ENCODE data around the gene TNIK. TPM values are rescaled to one million over a fixed set of nuclear protein-coding genes. Genes with fewer than 3 reads are reported as not detected.

The TNIK gene
- total RNA-seq, 1 donor from 2014 or later: 15.5 TPM

DNA sequence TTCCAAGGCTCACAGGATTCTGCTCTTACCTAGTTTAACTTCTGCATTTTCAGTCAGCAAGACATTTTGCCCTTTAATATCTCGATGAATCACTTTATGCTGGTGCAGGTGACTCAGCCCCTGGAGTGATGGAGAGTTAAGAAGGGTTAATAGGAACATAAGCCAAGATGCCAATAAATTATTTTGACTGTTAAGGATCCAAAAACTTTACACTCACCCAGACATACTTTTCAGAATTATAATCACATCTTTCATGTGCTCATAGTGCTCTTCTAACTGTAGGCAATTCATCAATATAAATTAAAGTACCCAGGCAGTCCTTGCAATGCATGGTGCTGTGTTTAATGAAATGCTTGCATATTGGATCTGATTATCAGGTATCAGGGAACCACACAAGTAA, 269.5 kb downstream of the TNIK start:
- Mint-ChIP-seq H3K27ac (ENCODE audit: unreplicated experiment) (no peak overlapping the region), H3K4me3 (ENCODE audit: unreplicated experiment) (no peak overlapping the region), H3K27me3 (ENCODE audit: unreplicated experiment) (no peaks in the 10 kb centered on the region), H3K36me3 (ENCODE audit: unreplicated experiment) (peaks cover 10% of the 10 kb centered on the region), H3K9me3 (ENCODE audit: unreplicated experiment) (no peaks in the 10 kb centered on the region), H3K4me1 (ENCODE audit: unreplicated experiment) (peaks cover 28% of the 10 kb centered on the region)
- no peak for TF ChIP-seq CTCF (IDR thresholded peaks at IDR 0.05)
- DNase-seq (ENCODE audit: extremely low spot score, unreplicated experiment): no peak

DNA sequence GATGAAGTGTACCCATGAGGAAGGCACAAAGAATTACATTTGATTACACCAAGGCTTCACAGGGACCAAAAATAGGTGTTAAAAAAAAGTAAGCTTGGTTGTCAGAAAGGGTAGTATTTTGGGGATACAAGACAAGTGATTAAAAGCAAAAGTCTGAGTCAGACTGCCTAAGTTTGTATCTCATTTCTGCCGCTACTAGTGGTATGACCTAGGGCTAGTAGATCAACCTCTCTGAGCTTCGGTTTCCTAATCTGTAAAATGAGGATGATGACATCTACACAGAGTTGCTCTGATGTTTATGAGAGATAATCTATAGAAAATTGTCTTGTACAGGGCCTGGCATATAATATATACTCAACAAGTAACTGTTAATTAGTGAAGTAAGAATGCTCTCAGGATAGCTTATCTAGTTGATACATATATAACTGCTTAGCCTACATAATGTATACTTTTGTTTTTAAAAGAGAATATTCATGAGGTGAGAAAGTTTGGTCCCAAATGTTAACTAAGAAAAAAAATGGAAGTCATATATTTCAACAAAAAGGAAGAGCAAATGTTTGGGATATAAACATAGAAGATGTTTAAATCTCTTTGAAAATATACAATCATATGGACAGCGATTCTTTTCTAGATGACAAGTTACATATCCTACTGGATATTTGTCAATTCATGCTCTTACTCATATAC, 270.7 kb downstream of the TNIK start:
- Mint-ChIP-seq H3K4me3 (ENCODE audit: unreplicated experiment) (no peak overlapping the region), H3K4me1 (ENCODE audit: unreplicated experiment) (peaks cover 37% of the 10 kb centered on the region), H3K27me3 (ENCODE audit: unreplicated experiment) (no peaks in the 10 kb centered on the region), H3K36me3 (ENCODE audit: unreplicated experiment) (peaks cover 10% of the 10 kb centered on the region), H3K27ac (ENCODE audit: unreplicated experiment) (no peak overlapping the region), H3K9me3 (ENCODE audit: unreplicated experiment) (no peaks in the 10 kb centered on the region)
- DNase-seq (ENCODE audit: extremely low spot score, unreplicated experiment): no peak
- no peak for TF ChIP-seq CTCF (IDR thresholded peaks at IDR 0.05)

- H3K4me1 Mint-ChIP-seq (ENCODE audit: unreplicated experiment): peaks cover 34% of the 10 kb centered on the region
- no peak overlapping the region for H3K27ac Mint-ChIP-seq (ENCODE audit: unreplicated experiment)
- no peak for DNase-seq (ENCODE audit: extremely low spot score, unreplicated experiment)
- no peaks in the 10 kb centered on the region for H3K9me3 Mint-ChIP-seq (ENCODE audit: unreplicated experiment)
- no peaks in the 10 kb centered on the region for H3K27me3 Mint-ChIP-seq (ENCODE audit: unreplicated experiment)
- H3K36me3 Mint-ChIP-seq (ENCODE audit: unreplicated experiment): peaks cover 9% of the 10 kb centered on the region
- TF ChIP-seq CTCF (IDR thresholded peaks at IDR 0.05): peak; percentile 80
- no peak overlapping the region for H3K4me3 Mint-ChIP-seq (ENCODE audit: unreplicated experiment)
These were observed 272.4 kb downstream of the TNIK start for GRCh38 chr3:171187706-171188290.

- Mint-ChIP-seq H3K27me3 (ENCODE audit: unreplicated experiment) (no peaks in the 10 kb centered on the region), H3K9me3 (ENCODE audit: unreplicated experiment) (no peaks in the 10 kb centered on the region), H3K4me3 (ENCODE audit: unreplicated experiment) (no peak overlapping the region), H3K4me1 (ENCODE audit: unreplicated experiment) (peaks cover 26% of the 10 kb centered on the region), H3K27ac (ENCODE audit: unreplicated experiment) (no peak overlapping the region), H3K36me3 (ENCODE audit: unreplicated experiment) (peaks cover 9% of the 10 kb centered on the region)
- DNase-seq (ENCODE audit: extremely low spot score, unreplicated experiment): no peak
- TF ChIP-seq CTCF (IDR thresholded peaks at IDR 0.05): no peak
These were observed 273.2 kb downstream of the TNIK start for GRCh38 chr3:171186817-171187500.

- DNase-seq (ENCODE audit: extremely low spot score, unreplicated experiment): no peak
- Mint-ChIP-seq H3K9me3 (ENCODE audit: unreplicated experiment) (no peaks in the 10 kb centered on the region), H3K4me1 (ENCODE audit: unreplicated experiment) (peaks cover 24% of the 10 kb centered on the region), H3K27me3 (ENCODE audit: unreplicated experiment) (no peaks in the 10 kb centered on the region), H3K27ac (ENCODE audit: unreplicated experiment) (no peak overlapping the region), H3K4me3 (ENCODE audit: unreplicated experiment) (no peak overlapping the region), H3K36me3 (ENCODE audit: unreplicated experiment) (peaks cover 9% of the 10 kb centered on the region)
- no peak for TF ChIP-seq CTCF (IDR thresholded peaks at IDR 0.05)
These were observed 273.8 kb downstream of the TNIK start for GRCh38 chr3:171186383-171186782.
